COLO668 (cell line): Measurements from ENCODE around the gene RAB31.
"Not testable (repeated sequence)": the region's sequence is repeated elsewhere in the genome, so short reads cannot be mapped to it uniquely, and the experiment has no call there.

Experiments
- DNase-seq: peaks from one replicate; lab custom pipeline; 2025; ENCODE audit not compliant: unreplicated experiment; lab: John Stamatoyannopoulos, UW

RAB31 gene

GRCh38 chr18:9856092-9856491, 148.0 kb downstream of the RAB31 start:
- DNase-seq: no peak

DNA sequence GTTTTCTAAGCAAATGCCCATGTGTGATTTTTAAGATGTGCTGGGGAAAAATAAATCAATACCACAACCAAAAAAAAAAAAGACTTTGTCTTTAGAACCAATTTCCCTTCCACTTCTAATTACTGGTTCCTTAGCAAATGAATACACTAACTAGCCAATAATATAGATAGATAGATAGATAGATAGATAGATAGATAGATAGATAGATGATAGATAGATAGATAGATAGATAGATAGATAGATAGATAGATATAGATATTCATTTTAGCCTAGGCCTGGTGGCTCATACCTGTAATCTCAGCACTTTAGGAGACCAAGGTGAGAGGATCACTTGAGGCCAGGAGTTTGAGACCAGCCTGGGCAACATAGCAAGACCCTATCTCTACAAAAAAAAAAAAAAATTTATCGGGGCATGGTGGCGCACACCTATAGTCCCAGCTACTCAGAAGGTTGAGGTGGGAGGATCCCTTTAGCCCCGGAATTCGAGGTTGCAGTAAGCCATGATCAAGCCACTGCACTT, 149.4 kb downstream of the RAB31 start:
- not testable (repeated sequence) for DNase-seq

DNA sequence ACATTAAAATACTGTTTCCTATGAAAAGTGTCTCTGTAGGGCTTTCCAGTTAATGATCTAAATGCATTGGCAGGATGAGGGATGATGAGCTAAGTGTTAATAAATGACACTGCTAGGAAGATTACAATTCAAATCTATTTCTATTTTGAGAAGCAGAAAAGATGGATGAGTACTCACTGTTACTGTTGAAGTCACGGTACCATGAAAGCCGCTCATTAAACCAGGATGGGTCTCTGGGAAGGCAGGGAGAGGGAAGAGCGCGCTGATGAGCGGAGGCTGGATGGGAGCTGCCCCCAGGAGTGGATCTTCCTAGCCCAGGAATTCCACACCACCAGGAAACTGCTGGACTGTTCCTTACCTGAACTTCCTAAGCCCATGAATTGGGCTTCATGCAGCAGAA, 150.5 kb downstream of the RAB31 start:
- DNase-seq: no peak

DNA sequence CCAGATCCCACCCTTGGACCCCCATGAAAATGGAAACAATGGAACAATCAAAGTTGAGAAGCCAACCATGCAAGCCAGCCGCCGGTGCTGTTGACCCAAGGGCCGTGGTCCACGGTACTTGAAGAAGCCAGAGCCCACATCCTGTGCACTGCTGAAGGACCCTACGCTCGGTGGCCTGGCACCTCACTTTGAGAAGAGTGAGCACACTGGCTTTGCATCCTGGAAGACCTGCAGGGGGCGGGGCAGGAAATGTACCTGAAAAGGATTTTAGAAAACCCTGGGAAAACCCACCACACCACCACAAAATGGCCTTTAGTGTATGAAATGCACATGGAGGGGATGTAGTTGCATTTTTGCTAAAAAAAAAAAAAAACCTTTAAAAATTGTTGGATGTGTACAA, 151.1 kb downstream of the RAB31 start:
- DNase-seq: no peak

- DNase-seq: no peak
Observed at GRCh38 chr18:9860682-9861081, 152.6 kb downstream of the RAB31 start.

GRCh38 chr18:9861157-9861556, 153.1 kb downstream of the RAB31 start:
- no peak for DNase-seq

DNA sequence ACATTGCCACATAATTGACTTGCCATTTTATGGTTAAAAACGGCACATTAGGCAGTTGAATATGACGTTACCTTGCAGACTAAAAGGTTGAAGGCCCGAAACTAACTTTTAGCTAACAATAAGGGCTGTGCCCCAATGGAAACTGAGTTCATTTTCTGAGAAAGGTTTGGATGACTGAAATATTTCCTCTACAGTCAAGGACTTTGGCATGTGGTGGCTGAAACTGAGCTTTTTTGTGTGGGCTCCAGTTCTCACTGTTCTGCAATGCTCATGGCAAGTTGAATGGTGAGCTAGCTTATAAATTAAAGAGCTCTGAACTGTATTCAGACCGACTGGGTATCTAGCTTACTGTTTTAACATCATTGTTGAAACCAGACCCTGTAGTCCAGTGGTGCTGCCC, 153.8 kb downstream of the RAB31 start:
- DNase-seq: no peak

DNA sequence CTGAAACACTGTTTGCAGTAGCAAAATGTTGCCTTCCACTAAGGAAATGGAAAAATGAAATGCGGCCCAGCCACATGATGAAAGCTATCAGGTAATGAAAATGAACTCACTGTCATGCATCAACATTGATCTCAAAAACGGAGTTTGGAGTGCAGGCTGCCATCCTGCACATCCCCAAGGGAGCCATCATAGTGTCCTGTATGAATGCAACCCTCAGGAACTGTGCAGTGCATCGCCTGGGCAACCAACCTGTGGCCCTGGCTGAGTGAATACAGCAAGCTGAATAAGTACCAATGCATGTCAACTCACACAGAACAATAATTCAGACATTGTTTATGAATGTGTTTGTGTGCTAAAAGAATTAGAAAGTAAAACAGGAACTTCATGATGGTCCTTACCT, 154.6 kb downstream of the RAB31 start:
- no peak for DNase-seq

GRCh38 chr18:9863282-9863681, 155.2 kb downstream of the RAB31 start:
- no peak for DNase-seq

GRCh38 chr18:9865764-9866490, 157.8 kb downstream of the RAB31 start:
- no peak for DNase-seq

GRCh38 chr18:9866627-9867026, 158.5 kb downstream of the RAB31 start:
- DNase-seq: no peak

DNA sequence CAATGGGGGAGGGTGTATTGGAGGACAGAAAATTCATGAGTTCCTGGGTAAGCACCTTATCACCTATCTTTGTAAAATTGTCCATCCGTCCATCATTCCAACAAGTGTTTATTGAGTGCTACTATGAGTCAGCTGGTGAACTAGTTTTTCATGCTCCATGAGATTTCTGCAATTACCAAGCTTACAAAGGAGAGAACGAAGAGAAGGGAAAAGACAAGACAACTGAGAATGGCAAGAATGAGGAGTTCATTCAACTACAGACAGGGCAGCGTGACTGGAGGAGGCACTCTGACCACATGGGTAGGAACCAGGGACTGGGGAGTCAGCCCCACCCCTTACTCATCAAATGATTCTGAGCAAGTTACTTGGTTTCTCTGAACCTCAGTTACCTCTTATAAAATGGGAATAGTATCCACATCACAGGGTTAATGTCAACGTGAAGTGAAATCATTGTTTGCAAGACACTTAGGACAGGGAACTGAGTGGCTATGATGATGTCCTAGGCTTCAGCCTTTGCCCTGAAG, 159.0 kb downstream of the RAB31 start:
- no peak for DNase-seq

DNA sequence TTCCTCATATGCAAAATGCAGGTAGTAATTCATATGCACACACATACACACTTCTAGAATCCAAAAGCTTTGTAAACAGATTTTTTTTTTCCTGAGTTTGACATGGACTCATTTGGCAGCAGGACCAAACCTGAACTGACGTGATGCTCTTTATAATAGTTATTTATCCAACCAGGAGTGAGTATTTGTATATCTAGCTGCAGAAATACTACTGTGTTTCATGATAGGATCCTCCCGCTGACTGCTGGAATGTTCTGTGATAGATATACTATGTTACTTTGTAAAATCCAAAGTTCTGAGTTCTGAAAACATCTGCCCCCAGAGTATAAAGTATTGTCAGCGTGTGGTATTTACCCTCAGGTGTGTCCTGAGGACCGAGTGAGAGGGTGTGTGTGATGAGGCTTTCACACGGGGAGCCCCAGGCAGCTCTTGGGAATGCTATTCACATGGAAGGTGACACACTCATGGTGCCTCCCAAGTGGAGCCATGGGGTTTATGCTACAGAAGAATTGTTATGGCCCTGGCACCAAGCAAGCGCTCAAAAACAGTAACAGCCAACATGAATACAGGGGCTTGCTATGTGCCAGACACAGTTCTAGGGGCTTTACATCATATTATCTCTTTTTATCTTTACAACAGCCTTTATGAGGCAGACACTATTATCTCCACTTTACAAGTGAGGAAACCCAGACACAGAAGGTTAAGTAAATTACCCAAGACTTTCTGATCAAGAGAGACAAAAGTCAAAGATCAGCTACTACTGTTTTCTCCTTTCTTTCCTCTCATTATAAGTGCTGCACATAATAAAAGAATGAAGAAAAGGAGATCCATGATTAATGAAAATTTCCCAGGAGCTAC, 161.0 kb downstream of the RAB31 start:
- no peak for DNase-seq

DNA sequence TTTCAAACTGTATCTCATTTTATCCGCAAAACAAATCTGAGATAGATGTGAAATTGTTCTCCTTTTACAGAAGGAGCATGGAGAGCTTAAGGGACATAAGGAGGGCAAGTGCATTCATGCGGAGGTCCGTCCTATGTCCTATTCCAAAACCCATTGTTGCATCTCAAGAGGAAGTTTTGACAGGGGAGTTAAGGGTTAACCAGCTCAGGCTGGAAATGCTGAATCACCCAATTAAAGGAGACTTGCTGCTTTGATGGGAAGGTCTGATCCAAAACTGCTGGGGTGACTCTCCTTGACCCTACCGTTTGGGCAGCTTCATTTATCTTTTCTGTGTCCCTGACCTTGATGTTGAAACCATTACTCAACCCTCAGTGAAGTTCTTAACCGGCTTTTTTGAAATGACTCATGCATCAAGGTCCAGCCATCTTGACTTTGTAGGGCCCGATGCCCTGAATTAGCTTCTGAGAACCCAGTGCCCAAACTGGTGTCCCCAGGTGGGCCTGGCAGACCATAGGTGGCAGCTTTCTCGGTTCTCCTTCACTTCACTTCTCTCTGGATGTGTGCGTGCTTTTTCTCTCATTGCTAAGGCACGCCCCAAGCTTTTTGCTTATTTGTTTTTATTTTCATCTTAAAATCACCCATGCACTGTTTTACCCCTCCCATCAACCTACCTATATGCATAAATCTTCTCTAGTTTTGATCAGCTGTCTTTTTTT, 161.8 kb downstream of the RAB31 start:
- no peak for DNase-seq

DNA sequence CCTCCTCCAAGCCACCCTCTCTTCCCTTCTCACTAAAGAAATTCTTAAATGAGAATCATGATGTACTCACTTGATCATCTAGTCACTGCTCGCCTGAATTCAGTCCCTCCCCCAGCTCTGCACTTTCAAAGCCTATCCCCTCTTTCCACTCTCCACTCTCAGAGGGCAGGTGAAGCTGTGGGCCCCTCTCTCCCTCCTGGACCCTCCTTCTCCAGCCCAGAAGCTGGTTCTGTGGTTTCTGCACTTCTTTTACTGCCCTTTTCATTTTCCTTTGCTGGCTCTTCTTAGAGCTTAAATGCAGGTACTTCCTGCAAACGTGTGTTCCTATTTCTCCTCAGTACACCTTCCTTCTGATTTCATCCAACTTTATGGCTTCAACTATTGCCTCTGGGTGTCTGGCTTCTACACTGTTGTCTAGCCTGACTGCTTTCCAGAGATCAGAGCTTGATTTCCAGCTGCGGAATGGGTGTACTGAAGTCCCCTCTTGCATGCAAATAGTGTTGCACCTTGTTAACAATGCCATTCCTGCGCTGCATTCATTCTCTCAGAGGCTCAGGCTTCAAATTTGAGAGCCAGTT, 162.4 kb downstream of the RAB31 start:
- no peak for DNase-seq

- no peak for DNase-seq
Observed at GRCh38 chr18:9871244-9871746, 163.2 kb downstream of the RAB31 start.

DNA sequence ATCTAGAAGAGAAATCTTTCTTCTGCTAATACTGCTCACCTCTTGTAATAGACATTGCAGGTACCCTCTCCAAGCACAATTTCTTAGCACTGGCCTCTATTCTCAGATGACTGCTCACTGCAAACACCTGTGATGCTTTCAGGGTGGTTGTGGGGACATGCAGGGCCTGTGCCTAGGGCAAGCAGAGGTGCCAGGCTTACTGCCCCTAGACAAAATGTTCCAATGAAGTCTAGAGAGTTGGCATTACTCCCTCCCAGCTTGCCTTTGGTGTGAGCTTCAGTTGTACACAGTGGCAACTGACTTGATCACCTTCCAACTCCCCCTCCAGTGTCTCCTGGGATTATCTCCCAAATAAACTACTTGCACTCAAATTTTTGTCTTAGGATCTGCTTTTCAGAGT, 164.7 kb downstream of the RAB31 start:
- DNase-seq: no peak

DNA sequence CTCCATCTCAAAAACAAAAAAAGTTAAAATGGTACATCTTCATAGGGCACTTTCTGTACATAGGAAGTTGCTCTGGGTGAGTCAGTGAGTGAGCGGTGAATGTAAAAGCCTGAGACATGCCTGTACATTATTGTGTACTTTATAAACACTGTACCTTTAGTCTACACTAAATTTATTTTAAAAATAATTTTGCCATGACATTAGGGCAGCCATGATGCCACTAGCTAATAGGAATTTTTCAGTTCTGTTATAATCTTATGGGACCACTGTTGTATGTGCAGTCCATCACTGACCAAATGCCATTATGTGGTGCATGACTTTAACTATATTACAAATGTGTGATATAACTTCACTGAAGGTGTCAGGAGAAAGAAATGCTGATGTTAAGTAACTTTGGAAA, 166.6 kb downstream of the RAB31 start:
- no peak for DNase-seq

DNA sequence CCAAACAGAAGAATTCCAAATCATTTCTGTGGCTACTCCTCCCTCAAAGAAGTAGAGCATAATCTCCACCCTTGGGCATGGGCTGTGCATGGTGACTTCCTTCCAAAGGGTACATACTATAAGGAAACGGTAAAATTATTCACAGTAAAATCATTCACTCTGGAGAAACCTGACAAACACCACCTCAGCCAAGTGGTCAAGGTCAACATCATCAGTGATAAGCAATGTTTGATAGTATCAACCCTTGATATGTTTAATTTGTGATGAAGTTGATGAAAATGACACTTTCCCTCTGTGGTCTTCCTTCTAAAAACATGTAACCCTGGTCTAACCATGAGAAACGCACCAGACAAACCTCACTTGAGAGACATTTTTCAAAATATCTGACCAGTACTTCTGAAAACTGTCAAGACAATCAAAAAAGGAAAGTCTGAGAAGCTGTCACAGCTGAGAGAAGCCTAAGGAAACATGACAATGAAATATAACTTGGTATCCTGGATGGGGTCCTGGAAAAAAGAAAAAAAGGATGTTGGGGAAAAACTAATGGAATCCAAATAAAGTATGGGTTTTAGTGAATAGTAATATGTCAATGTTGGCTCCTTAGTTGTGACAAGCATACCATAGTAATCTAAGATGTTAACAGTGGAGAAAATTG, 168.2 kb downstream of the RAB31 start:
- DNase-seq: no peak
